ENCODE results near the gene RASGEF1B. TPM values are rescaled to one million over a fixed set of nuclear protein-coding genes. Genes with fewer than 3 reads are reported as not detected.

RASGEF1B gene
- total and polyA plus RNA-seq, 12 donors, result 5.6 to 27.2 (median 8.8) TPM

DNA sequence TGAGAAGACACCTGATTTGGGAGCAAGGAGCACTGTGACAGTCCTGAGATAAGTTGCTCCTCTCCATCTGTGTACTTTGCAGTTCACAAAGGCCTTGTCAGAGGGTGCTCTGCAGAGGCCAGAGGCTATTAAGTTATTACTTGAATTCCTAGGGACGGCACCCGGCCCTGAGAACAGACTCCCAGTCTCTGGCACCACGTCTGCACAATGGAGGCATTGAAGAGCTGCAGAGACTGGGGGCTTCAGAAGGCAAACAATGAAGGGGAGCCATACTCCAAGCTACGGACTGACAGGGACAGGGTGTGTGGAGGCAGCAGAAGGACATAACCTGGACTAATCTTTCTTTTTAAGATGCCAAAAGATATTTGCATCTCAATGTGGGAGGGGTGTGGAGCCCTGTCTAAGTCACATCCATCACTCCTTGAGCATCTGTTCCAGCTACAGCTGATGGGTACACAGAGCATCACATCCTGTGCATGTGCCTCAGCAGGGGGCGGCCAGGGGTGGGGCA is 11.5 kb downstream of the RASGEF1B start:
- Histone ChIP-seq H3K4me3 (no peak overlapping the region), H3K27me3 (no peaks in the 10 kb centered on the region), H3K4me1 (replicated peaks in 1 of 2) (peaks cover 0 to 5% of the 10 kb centered on the region in 2 donors), H3K27ac (no peak overlapping the region), H3K36me3 (replicated peaks in 1 of 2) (no peaks in the 10 kb centered on the region), H3K9me3 (replicated peaks in 1 of 3) (no peaks in the 10 kb centered on the region)
- TF ChIP-seq, protein P1, sequence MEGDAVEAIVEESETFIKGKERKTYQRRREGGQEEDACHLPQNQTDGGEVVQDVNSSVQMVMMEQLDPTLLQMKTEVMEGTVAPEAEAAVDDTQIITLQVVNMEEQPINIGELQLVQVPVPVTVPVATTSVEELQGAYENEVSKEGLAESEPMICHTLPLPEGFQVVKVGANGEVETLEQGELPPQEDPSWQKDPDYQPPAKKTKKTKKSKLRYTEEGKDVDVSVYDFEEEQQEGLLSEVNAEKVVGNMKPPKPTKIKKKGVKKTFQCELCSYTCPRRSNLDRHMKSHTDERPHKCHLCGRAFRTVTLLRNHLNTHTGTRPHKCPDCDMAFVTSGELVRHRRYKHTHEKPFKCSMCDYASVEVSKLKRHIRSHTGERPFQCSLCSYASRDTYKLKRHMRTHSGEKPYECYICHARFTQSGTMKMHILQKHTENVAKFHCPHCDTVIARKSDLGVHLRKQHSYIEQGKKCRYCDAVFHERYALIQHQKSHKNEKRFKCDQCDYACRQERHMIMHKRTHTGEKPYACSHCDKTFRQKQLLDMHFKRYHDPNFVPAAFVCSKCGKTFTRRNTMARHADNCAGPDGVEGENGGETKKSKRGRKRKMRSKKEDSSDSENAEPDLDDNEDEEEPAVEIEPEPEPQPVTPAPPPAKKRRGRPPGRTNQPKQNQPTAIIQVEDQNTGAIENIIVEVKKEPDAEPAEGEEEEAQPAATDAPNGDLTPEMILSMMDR (IDR thresholded peaks at IDR 0.05), result no peak
- no peak for TF ChIP-seq POLR2A (IDR thresholded peaks at IDR 0.05)
- intact Hi-C loops (cut with DNase I), result loop anchor here (5.0 to 10.0 kb wide), 2 partner anchors 382 to 385 kb away; no protein-coding TSS in a partner anchor
- WGBS, 4 donors, result 69 to 76% (median 75%) methylated on average over 5 of the region's 5 CpGs
- DNase-seq, result no peak

DNA sequence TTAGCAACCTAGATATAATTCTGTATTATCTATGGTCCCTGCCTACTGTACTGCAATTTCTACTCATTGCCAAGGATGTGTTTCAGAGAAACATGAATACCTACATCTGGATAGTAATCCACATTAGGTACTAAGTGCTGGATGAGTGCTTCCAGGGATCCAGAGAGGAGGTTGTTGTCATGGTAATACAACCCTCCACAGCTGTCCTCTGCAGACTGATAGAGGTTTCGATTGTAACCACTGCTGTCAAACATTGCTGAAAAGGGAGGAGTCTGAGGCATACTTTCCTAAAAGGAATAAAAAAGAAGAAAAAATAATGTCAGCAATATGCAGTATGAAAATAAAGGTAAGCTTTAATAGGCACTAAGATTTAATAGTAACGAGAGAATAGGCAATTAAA is 12.5 kb downstream of the RASGEF1B start:
- H3K9me3 ChIP-seq (replicated peaks in 1 of 3), result no peaks in the 10 kb centered on the region
- TF ChIP-seq, protein P1 (IDR thresholded peaks at IDR 0.05), result no peak
- no peak for TF ChIP-seq POLR2A (IDR thresholded peaks at IDR 0.05)
- H3K27ac ChIP-seq, result no peak overlapping the region
- WGBS, 4 donors, result 71 to 94% (median 83%) methylated on average over 2 of the region's 2 CpGs
- H3K27me3 ChIP-seq, result no peaks in the 10 kb centered on the region
- no peak for DNase-seq
- H3K36me3 ChIP-seq (replicated peaks in 1 of 2), result no peaks in the 10 kb centered on the region
- H3K4me3 ChIP-seq, result no peak overlapping the region
- H3K4me1 ChIP-seq (replicated peaks in 1 of 2), result peaks cover 0 to 13% of the 10 kb centered on the region in 2 donors
- intact Hi-C loops (cut with DNase I), result no loop called here

DNA sequence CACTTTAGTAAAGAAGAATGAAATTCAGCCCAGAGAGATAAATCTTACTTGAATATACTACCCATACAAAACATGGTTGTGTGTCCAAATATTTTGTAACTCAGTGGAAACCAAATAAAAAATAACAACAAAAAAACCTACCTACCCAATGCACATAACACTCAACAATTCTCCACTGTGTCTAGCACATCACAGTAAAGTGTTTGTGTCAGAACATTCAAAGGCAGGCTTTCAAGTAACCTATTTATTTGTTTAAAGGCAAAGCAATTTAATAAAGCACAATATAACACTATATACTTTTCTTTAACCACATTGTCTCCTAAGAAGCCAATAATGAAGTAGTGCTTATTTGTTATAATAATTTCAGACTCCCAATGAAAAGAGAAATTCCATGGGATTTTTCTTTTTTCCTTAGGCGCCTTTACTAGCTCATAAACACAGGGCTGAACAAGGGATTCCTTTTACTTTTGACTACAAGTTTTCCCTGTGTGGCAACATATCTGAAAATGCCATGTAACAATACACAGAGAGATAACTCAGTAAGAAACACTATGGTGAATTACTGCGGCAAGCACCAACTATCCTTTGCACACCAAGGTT is 13.7 kb downstream of the RASGEF1B start:
- H3K27me3 ChIP-seq, result no peaks in the 10 kb centered on the region
- TF ChIP-seq, protein P1 (IDR thresholded peaks at IDR 0.05), result no peak
- no peak for TF ChIP-seq POLR2A (IDR thresholded peaks at IDR 0.05)
- intact Hi-C loops (cut with DNase I), result no loop called here
- DNase-seq, result no peak
- H3K36me3 ChIP-seq (replicated peaks in 1 of 2), result no peaks in the 10 kb centered on the region
- H3K27ac ChIP-seq, result no peak overlapping the region
- 91 to 93% (median 92%) methylated on average over 2 of the region's 2 CpGs for WGBS, 4 donors
- no peak overlapping the region for H3K4me3 ChIP-seq
- peaks cover 0 to 18% of the 10 kb centered on the region in 2 donors for H3K4me1 ChIP-seq (replicated peaks in 1 of 2)
- no peaks in the 10 kb centered on the region for H3K9me3 ChIP-seq (replicated peaks in 1 of 3)

DNA sequence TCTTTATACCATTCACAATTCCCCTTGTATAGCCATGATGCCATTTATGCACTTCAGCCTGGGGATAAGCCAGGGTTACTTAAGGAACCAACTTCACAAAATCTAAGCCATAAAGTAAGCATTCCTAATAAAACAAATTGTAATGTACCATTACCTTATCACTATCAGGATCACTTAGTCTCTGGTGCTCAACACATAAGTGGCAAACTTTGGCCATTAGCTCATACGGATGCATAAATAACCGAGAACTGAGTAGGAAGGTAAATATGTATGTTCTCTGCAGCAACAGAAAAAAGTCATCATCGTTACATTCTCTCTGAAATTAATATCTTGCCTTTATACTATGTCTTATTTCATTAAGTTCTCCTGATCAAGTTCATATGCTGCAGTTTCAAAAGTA is 14.4 kb downstream of the RASGEF1B start:
- no peak for DNase-seq
- Histone ChIP-seq H3K9me3 (replicated peaks in 1 of 3) (no peaks in the 10 kb centered on the region), H3K27ac (no peak overlapping the region), H3K36me3 (replicated peaks in 1 of 2) (no peaks in the 10 kb centered on the region), H3K27me3 (no peaks in the 10 kb centered on the region), H3K4me3 (no peak overlapping the region), H3K4me1 (replicated peaks in 1 of 2) (peaks cover 0 to 18% of the 10 kb centered on the region in 2 donors)
- intact Hi-C loops (cut with DNase I), result no loop called here
- WGBS, 4 donors, result 90 to 94% (median 91%) methylated on average over 3 of the region's 3 CpGs
- TF ChIP-seq POLR2A (IDR thresholded peaks at IDR 0.05), result no peak
- TF ChIP-seq, protein P1 (IDR thresholded peaks at IDR 0.05), result no peak
